C4-2B (cell line): ENCODE data around the gene TREX2.

Source experiments
- CTCF ChIP-seq: fragments of 450-650 bp; conservative IDR thresholded peaks from 2 replicates; pipeline ENCODE4 v1.5.1; 2017; ENCODE audit warnings: mild to moderate bottlenecking
- ZFX ChIP-seq: fragments of 450-650 bp; IDR thresholded peaks from 2 replicates; pipeline ENCODE4 v1.6.1; 2017

- TF ChIP-seq CTCF (no peak), ZFX (no peak)
Observed at GRCh38 chrX:153468008-153468580, 22.2 kb upstream of the TREX2 start.
